ENCODE results near the gene ADAM12.

The ADAM12 gene

DNA sequence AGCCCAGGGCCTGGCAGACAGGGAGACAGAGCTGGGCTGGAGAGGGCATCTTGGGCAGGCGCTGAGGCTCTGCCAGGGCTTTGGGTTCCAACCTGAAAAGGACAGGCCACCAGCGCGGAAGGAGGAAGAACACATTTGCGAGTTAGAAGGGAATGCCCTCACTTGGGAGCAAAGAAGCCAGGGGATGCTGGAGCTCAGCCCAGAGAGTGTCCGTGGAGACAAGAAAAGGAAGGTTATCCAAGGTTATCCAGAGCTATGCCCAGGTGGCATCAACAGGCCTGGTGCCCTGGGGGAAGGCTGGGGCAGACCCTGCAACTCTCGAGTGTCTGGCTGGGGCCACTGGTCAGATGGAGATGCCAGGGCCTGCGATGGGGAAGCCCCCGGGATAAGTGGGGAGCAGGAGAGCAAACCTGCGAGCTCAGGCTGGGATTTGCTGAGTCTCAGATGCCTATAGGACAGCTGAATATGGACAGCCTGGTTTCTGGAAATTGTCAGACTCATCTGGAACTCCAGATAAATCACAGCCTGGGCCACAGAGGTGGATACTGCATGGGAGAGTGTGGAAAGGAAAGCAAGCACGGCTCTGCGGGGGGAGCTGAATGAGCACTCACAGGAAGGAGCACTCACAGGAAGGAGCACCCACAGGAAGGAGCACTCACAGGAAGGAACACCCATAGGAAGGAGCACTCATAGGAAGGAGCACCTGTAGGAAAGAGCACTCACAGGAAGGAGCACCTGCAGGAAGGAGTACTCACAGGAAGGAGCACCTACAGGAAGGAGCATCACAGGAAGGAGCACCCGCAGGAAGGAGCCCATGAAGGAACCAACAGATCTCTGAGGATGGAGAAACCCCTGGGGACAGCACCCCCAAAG, 152.1 kb downstream of the ADAM12 start:
- no peak for DNase-seq (ENCODE audit: extremely low spot score)
- no peak for TF ChIP-seq ZNF384 (IDR thresholded peaks at IDR 0.05)
- TF ChIP-seq, protein P1, sequence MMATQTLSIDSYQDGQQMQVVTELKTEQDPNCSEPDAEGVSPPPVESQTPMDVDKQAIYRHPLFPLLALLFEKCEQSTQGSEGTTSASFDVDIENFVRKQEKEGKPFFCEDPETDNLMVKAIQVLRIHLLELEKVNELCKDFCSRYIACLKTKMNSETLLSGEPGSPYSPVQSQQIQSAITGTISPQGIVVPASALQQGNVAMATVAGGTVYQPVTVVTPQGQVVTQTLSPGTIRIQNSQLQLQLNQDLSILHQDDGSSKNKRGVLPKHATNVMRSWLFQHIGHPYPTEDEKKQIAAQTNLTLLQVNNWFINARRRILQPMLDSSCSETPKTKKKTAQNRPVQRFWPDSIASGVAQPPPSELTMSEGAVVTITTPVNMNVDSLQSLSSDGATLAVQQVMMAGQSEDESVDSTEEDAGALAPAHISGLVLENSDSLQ (IDR thresholded peaks at IDR 0.05): peak; percentile 20; the same call in 1 of the 2 replicates
- CTCF ChIA-PET: no interaction called here
- POLR2A ChIA-PET: interaction anchor here (0.8 kb wide), 1 partner anchor 37 kb away, joined by 3 read pairs; no protein-coding TSS in a partner anchor

DNA sequence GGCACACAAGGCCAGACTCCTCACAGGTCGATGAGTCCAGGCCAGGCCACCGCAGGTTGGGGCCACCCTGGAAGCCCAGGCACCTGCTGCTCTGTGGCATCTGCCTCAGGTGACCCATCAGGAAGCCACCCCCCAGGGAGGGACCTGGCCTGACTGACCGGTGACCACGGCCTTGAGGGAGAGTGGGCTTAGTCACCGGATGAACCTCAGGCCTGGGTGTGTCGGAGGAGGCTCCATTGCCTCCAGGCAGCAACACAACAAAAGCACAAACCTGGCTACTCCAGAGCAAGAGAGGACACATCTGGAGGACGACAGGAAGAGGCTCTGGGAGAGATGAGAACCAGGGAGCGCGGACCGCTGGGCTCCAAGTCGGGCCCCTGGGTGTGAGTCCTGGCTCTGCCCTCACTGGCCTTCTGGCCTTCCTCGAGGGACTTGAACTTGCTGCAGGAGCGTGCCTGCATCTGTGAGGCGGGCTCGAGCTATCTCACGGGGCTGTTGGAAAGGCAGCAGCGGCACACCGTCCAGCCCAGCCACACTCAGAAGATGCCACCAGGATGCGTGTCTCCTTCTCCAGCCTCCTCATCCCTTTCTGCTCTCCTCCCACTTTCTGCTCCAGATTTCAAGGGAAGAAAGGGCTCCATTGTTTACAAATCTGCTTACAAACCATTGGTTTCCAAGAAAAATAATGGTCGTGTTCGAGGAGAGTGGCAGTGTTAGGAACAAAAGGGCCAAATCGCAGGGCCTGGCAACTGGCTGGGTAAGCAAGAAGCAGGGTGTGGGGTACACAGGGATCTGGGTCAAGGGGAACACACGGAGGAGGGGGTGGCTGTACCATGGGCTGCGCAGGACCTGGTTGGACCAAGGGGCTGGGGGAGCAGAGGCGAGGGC, 152.9 kb downstream of the ADAM12 start:
- TF ChIP-seq FOXM1 (IDR thresholded peaks at IDR 0.05; ENCODE audit: borderline replicate concordance) (no peak), CTBP1 (IDR thresholded peaks at IDR 0.05; ENCODE audit: borderline replicate concordance) (no peak), FOXK2 (IDR thresholded peaks at IDR 0.05) (no peak), LEF1 (IDR thresholded peaks at IDR 0.05; ENCODE audit: borderline replicate concordance) (no peak), FOXA1 (IDR thresholded peaks at IDR 0.05) (no peak), NFRKB (IDR thresholded peaks at IDR 0.05) (no peak), SP1 (IDR thresholded peaks at IDR 0.05) (no peak), ARNT (IDR thresholded peaks at IDR 0.05) (no peak), ZNF384 (IDR thresholded peaks at IDR 0.05) (no peak), HDGF (IDR thresholded peaks at IDR 0.05; ENCODE audit: borderline replicate concordance) (no peak), ELF4 (IDR thresholded peaks at IDR 0.05) (no peak), SUZ12 (IDR thresholded peaks at IDR 0.05) (no peak)
- TF ChIP-seq, protein P1 (IDR thresholded peaks at IDR 0.05): no peak
- DNase-seq (ENCODE audit: extremely low spot score): no peak
- CTCF ChIA-PET: no interaction called here
- POLR2A ChIA-PET: no interaction called here

DNA sequence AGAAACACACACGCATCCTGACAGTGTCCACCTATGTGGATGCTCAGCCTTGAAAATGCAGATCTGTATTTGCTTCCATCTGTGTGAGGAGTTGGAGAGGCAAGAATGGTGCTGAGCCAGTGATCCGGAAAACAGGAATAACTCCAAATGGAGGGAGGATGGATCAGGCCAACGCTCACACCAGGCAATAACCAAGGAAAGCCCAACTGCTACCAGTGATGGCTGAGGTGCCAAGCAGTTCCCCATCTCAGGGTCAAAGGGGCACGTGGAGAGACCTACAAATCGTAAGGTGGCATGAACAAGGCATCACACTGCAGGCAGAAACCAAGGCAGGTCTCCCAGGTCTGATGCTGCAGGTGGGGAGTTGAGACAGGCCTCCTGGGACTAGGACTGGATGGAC, 153.6 kb downstream of the ADAM12 start:
- POLR2A ChIA-PET: no interaction called here
- no peak for DNase-seq (ENCODE audit: extremely low spot score)
- CTCF ChIA-PET: no interaction called here
- TF ChIP-seq, protein P1 (IDR thresholded peaks at IDR 0.05): no peak
- TF ChIP-seq NFRKB (IDR thresholded peaks at IDR 0.05) (no peak), ZNF384 (IDR thresholded peaks at IDR 0.05) (no peak), L3MBTL2 (conservative IDR thresholded peaks at IDR 0.05) (no peak), SUZ12 (IDR thresholded peaks at IDR 0.05) (no peak)

GRCh38 chr10:126233182-126234148, 154.8 kb downstream of the ADAM12 start:
- POLR2A ChIA-PET: interaction anchor here (0.9 to 1.4 kb wide), 3 partner anchors 17 to 42 kb away, joined by 3 to 11 read pairs (median 3); no protein-coding TSS in a partner anchor
- peak; percentile 56 for DNase-seq (ENCODE audit: extremely low spot score)
- TF ChIP-seq, protein P1 (IDR thresholded peaks at IDR 0.05): peak; percentile 78
- TF ChIP-seq LEF1 (IDR thresholded peaks at IDR 0.05; ENCODE audit: borderline replicate concordance) (no peak), FOXM1 (IDR thresholded peaks at IDR 0.05; ENCODE audit: borderline replicate concordance) (no peak), SUZ12 (IDR thresholded peaks at IDR 0.05) (no peak), ARNT (IDR thresholded peaks at IDR 0.05) (0 out of 2 replicates have a peak, but pooled peaks have one; percentile 58), CTBP1 (IDR thresholded peaks at IDR 0.05; ENCODE audit: borderline replicate concordance) (peak; percentile 95)
- CTCF ChIA-PET: interaction anchor here (0.7 kb wide), 1 partner anchor 53 kb away, joined by 4 read pairs; no protein-coding TSS in a partner anchor

DNA sequence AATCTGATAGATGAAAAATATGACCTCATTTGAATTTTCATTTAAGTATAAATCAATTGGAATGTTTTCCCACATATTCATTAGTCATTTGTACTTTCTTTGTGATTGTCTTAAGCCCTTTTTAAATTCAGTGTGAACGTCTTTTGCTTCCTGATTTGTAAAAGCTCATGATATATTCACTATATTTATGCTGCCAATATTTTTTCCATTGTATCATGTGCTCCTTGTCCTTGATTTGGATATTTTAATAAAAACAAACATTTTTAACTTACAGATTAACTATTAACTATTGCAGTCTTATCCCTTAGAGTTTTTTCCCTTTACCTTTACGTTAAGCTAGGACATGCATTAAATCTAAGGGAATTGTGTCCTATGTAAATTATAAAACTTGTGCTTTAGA, 157.7 kb downstream of the ADAM12 start:
- CTCF ChIA-PET: no interaction called here

More for the DNA sequence above, 157.7 kb downstream of the ADAM12 start:
- no peak for DNase-seq (ENCODE audit: extremely low spot score)
- POLR2A ChIA-PET: interaction anchor here (0.8 kb wide), 1 partner anchor 10 kb away, joined by 3 read pairs; no protein-coding TSS in a partner anchor
- TF ChIP-seq FOXM1 (IDR thresholded peaks at IDR 0.05; ENCODE audit: borderline replicate concordance) (no peak), L3MBTL2 (conservative IDR thresholded peaks at IDR 0.05) (no peak), SP1 (IDR thresholded peaks at IDR 0.05) (no peak), TARDBP (IDR thresholded peaks at IDR 0.05) (no peak), FOXK2 (IDR thresholded peaks at IDR 0.05) (no peak)
- TF ChIP-seq, protein P1 (IDR thresholded peaks at IDR 0.05): no peak
